Superior temporal gyrus (tissue), 1 donor: ENCODE results near the gene RNF180.
"Not testable (repeated sequence)": the region's sequence is repeated elsewhere in the genome, so short reads cannot be mapped to it uniquely, and the experiment has no call there.

Source experiments
- DNase-seq: peaks from one replicate; pipeline ENCODE4 v3.0.0-alpha.2; 2016; ENCODE audit errors: extremely low spot score

RNF180 gene

GRCh38 chr5:64364426-64364825 lies 198.8 kb downstream of the RNF180 start:
- no peak for DNase-seq

- DNase-seq, result no peak
These were observed 219.1 kb downstream of the RNF180 start for GRCh38 chr5:64384765-64385164.

GRCh38 chr5:64397552-64397951 lies 231.9 kb downstream of the RNF180 start:
- no peak for DNase-seq

GRCh38 chr5:64398735-64399134 lies 233.1 kb downstream of the RNF180 start:
- not testable (repeated sequence) for DNase-seq

DNA sequence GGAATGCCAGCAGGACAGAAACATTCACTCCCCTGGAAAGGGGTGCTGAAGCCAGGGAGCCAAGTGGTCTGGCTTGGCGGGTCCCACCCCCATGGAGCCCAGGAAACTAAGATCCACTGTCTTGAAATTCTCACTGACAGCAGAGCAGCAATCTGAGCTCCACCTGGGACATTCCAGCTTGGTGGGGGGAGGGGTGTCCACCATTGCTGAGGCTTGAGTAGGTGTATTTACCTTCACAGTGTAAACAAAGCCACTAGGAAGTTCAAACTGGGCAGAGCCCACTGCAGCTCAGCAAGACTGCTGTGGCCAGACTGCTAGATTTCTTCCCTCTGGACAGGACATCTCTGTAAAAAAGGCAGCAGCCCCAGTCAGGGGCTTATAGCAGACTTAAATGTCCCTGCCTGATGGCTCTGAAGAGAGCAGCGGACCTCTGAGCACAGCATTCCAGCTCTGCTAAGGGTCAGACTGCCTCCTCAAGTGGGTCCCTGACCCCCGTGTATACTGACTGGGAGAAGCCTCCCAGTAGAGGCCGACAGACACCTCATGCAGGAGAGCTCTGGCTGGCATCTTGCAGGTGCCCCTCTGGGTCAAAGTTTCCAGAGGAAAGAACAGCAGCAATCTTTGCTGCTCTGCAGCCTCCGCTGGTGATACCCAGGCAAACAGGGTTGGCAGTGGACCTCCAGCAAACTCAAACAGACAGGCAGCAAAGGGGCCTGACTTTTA lies 241.6 kb downstream of the RNF180 start:
- DNase-seq, result not testable (repeated sequence)

DNA sequence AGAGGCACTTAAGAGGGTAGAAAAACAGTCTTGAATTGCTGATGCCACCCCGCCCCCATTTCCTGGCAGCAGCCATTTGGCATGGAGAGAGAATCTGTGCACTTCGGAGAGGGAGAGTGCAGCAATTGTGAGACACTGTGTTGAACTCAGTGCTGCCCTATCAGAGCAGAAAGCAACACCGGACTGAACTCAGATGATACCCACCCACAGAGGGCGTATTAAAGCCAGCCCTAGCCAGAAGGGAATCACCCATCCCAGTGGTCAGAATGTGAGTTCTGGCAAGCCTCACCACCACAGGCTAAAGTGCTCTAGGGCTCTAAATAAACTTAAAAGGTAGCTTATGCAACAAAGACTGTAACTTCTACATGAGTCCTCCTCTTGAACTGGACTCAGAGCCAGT lies 251.7 kb downstream of the RNF180 start:
- no peak for DNase-seq

DNA sequence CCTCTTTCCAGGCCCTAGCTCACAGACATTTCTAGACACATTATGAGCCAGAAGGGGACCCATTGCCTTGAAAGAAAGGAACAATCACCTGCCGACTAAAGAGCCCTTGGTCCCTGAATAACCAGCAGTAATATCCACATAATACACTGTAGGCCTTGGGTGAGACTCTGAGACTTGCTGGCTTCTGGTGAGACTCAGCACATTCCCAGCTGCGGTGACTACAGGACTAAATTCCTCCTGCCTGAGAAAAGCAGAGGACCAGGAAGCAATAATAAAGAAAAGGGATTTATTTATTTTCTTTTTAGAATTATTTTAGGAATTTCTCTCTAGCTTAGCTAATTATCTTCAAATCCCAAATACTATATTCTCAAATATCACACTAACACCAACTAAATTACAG lies 252.4 kb downstream of the RNF180 start:
- DNase-seq, result no peak
